ENCODE measurements around the gene MRPS5.

The MRPS5 gene

DNA sequence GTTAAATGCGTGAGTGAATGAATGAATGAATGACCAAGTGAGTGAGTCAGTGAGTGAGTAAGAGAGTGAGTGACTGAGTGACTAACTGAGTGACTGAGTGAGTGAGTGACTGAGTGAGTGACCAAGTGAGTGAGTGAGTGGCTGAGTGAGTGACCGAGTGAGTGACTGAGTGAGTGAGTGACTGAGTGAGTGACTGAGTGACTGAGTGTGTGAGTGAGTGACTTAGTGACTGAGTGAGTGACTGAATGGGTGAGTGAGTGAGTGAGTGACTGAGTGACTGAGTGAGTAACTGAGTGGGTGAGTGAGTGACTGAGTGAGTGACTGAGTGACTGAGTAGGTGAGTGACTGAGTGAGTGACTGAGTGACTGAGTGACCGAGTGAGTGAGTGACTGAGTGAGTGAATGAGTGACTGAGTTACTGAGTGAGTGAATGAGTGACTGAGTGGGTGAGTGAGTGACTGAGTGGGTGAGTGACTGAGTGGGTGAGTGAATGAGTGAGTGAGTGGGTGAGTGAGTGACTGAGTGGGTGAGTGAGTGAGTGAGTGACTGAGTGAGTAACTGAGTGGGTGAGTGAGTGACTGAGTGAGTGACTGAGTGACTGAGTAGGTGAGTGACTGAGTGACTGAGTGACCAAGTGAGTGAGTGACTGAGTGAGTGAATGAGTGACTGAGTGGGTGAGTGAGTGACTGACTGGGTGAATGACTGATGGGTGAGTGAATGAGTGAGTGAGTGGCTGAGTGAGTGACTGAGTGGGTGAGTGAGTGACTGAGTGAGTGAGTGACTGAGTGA is 84.8 kb downstream of the MRPS5 start:
- WGBS: 91% methylated on average over 3 of the region's 3 CpGs
- no peaks in the 10 kb centered on the region for H3K9me3 ChIP-seq (ENCODE audit: insufficient read depth, low read depth, low read length)

More for the DNA sequence above, 84.8 kb downstream of the MRPS5 start:
- H3K27me3 ChIP-seq (ENCODE audit: insufficient read depth, low read length): peaks cover 7% of the 10 kb centered on the region; the same call in 1 of the 2 replicates
- H3K4me3 ChIP-seq (ENCODE audit: low read length): no peak overlapping the region
- H3K27ac ChIP-seq (ENCODE audit: low read depth, low read length): no peak overlapping the region
- no peaks in the 10 kb centered on the region for H3K4me1 ChIP-seq (ENCODE audit: insufficient read depth, low read length)
- H3K36me3 ChIP-seq (ENCODE audit: insufficient read depth, low read length): no peaks in the 10 kb centered on the region
- no peak overlapping the region for H3K9ac ChIP-seq (ENCODE audit: low read depth, low read length)
